Measurements from ENCODE around the gene HS6ST2. TPM values are rescaled to one million over a fixed set of nuclear protein-coding genes. Genes with fewer than 3 reads are reported as not detected.

Gene HS6ST2
- total and polyA plus RNA-seq, 4 donors, result under 0.01 to 1.4 (median 0.01) TPM; not detected in 1

- Histone ChIP-seq H3K27me3 (ENCODE audit: control insufficient read depth in 4 of 4, insufficient read depth in 4 of 4, low read length in 3 of 4) (peaks cover 0 to 2% (median 0%) of the 10 kb centered on the region in 4 donors), H3K36me3 (ENCODE audit: control insufficient read depth in 4 of 4, insufficient read depth in 3 of 4, low read depth in 1 of 4, low read length in 3 of 4) (no peaks in the 10 kb centered on the region), H3K4me1 (ENCODE audit: control insufficient read depth in 4 of 4, insufficient read depth in 4 of 4, low read length in 3 of 4) (no peaks in the 10 kb centered on the region), H3K27ac (ENCODE audit: low read depth in 1 of 2, low read length in 2 of 2) (no peak overlapping the region), H3K4me3 (ENCODE audit: low read depth in 1 of 3, low read length in 3 of 3) (no peak overlapping the region), H3K9me3 (ENCODE audit: control insufficient read depth in 4 of 4, low read length in 3 of 4) (no peaks in the 10 kb centered on the region), H3K9ac (ENCODE audit: low read depth in 1 of 2, low read length in 2 of 2) (no peak overlapping the region)
- no peak for TF ChIP-seq JUND (IDR thresholded peaks at IDR 0.05)
- TF ChIP-seq FOXA2 (IDR thresholded peaks at IDR 0.05), result no peak
- no peak for TF ChIP-seq HNF4G (IDR thresholded peaks at IDR 0.05)
- no peak for TF ChIP-seq RXRA (IDR thresholded peaks at IDR 0.05)
- no peak for TF ChIP-seq RAD21 (IDR thresholded peaks at IDR 0.05)
- TF ChIP-seq CTCF (IDR thresholded peaks at IDR 0.05; ENCODE audit: low read depth, low read length, missing input control), result no peak
- no peak for TF ChIP-seq EGR1 (IDR thresholded peaks at IDR 0.05; ENCODE audit: low read depth in 2 of 2)
- TF ChIP-seq GABPA (IDR thresholded peaks at IDR 0.05 in 1 of 2, conservative IDR thresholded peaks at IDR 0.05 in 1 of 2), result no peak
- TF ChIP-seq ATF3 (IDR thresholded peaks at IDR 0.05), result no peak
- no peak for TF ChIP-seq REST (IDR thresholded peaks at IDR 0.05)
- TF ChIP-seq FOXA1 (IDR thresholded peaks at IDR 0.05), result no peak
- TF ChIP-seq ZBTB33 (IDR thresholded peaks at IDR 0.05), result no peak
- no peak for TF ChIP-seq HNF4A (conservative IDR thresholded peaks at IDR 0.05)
- TF ChIP-seq MAX (IDR thresholded peaks at IDR 0.05), result no peak
- TF ChIP-seq TAF1 (conservative IDR thresholded peaks at IDR 0.05), result no peak
- no peak for TF ChIP-seq YY1 (IDR thresholded peaks at IDR 0.05)
- no peak for DNase-seq (ENCODE audit: low spot score)
- 91% methylated on average over 2 of the region's 2 CpGs for WGBS
These were observed 168.1 kb downstream of the HS6ST2 start for GRCh38 chrX:132790329-132790728.

GRCh38 chrX:132786217-132786616 lies 172.2 kb downstream of the HS6ST2 start:
- Histone ChIP-seq H3K9ac (ENCODE audit: low read depth in 1 of 2, low read length in 2 of 2) (no peak overlapping the region), H3K27ac (ENCODE audit: low read depth in 1 of 2, low read length in 2 of 2) (no peak overlapping the region), H3K9me3 (ENCODE audit: control insufficient read depth in 4 of 4, low read length in 3 of 4) (no peaks in the 10 kb centered on the region), H3K4me1 (ENCODE audit: control insufficient read depth in 4 of 4, insufficient read depth in 4 of 4, low read length in 3 of 4) (no peaks in the 10 kb centered on the region), H3K4me3 (ENCODE audit: low read depth in 1 of 3, low read length in 3 of 3) (no peak overlapping the region), H3K36me3 (ENCODE audit: control insufficient read depth in 4 of 4, insufficient read depth in 3 of 4, low read depth in 1 of 4, low read length in 3 of 4) (no peaks in the 10 kb centered on the region), H3K27me3 (ENCODE audit: control insufficient read depth in 4 of 4, insufficient read depth in 4 of 4, low read length in 3 of 4) (no peaks in the 10 kb centered on the region)
- no peak for DNase-seq (ENCODE audit: low spot score)
- WGBS, result 95% methylated on average over 1 of the region's 1 CpG
- TF ChIP-seq CTCF (IDR thresholded peaks at IDR 0.05; ENCODE audit: low read depth, low read length, missing input control) (no peak), SP1 (IDR thresholded peaks at IDR 0.05) (no peak), NR2F2 (IDR thresholded peaks at IDR 0.05) (no peak), FOXA2 (IDR thresholded peaks at IDR 0.05) (no peak), REST (IDR thresholded peaks at IDR 0.05) (no peak), JUND (IDR thresholded peaks at IDR 0.05) (no peak)
